ENCODE results near the gene RIPOR3. TPM values are rescaled to one million over a fixed set of nuclear protein-coding genes. Genes with fewer than 3 reads are reported as not detected.

RIPOR3 gene
- total and polyA plus RNA-seq, 4 donors: 5.6 to 90.3 (median 16.3) TPM

GRCh38 chr20:50730765-50731054 is 39.4 kb upstream of the RIPOR3 start:
- WGBS: under 1% methylated on average over 35 of the region's 35 CpGs
- Histone ChIP-seq H3K4me1 (ENCODE audit: control insufficient read depth in 4 of 4, insufficient read depth in 4 of 4, low read length in 3 of 4) (peaks cover 15 to 69% (median 37%) of the 10 kb centered on the region in 4 donors), H3K9me3 (ENCODE audit: control insufficient read depth in 4 of 4, low read length in 3 of 4) (no peaks in the 10 kb centered on the region), H3K4me3 (ENCODE audit: low read depth in 1 of 3, low read length in 3 of 3) (peak overlapping the region; percentile 48 to 89 (median 80)), H3K27me3 (ENCODE audit: control insufficient read depth in 4 of 4, insufficient read depth in 4 of 4, low read length in 3 of 4) (no peaks in the 10 kb centered on the region), H3K27ac (ENCODE audit: low read depth in 1 of 2, low read length in 2 of 2) (peak overlapping the region; percentile 36 to 91), H3K9ac (ENCODE audit: low read depth in 1 of 2, low read length in 2 of 2) (peak overlapping the region in 1 of 2 donors; percentile 59), H3K36me3 (ENCODE audit: control insufficient read depth in 4 of 4, insufficient read depth in 3 of 4, low read depth in 1 of 4, low read length in 3 of 4) (no peaks in the 10 kb centered on the region)
- TF ChIP-seq, protein P1, sequence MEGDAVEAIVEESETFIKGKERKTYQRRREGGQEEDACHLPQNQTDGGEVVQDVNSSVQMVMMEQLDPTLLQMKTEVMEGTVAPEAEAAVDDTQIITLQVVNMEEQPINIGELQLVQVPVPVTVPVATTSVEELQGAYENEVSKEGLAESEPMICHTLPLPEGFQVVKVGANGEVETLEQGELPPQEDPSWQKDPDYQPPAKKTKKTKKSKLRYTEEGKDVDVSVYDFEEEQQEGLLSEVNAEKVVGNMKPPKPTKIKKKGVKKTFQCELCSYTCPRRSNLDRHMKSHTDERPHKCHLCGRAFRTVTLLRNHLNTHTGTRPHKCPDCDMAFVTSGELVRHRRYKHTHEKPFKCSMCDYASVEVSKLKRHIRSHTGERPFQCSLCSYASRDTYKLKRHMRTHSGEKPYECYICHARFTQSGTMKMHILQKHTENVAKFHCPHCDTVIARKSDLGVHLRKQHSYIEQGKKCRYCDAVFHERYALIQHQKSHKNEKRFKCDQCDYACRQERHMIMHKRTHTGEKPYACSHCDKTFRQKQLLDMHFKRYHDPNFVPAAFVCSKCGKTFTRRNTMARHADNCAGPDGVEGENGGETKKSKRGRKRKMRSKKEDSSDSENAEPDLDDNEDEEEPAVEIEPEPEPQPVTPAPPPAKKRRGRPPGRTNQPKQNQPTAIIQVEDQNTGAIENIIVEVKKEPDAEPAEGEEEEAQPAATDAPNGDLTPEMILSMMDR (IDR thresholded peaks at IDR 0.05; ENCODE audit: low read depth, low read length, missing input control): no peak
- TF ChIP-seq FOXA1 (IDR thresholded peaks at IDR 0.05) (no peak), HNF4G (IDR thresholded peaks at IDR 0.05) (no peak), EGR1 (IDR thresholded peaks at IDR 0.05; ENCODE audit: low read depth in 2 of 2) (no peak), MAX (IDR thresholded peaks at IDR 0.05) (no peak), FOXA2 (IDR thresholded peaks at IDR 0.05) (no peak), SP1 (IDR thresholded peaks at IDR 0.05) (no peak), RXRA (IDR thresholded peaks at IDR 0.05) (no peak), YY1 (IDR thresholded peaks at IDR 0.05) (no peak), NR2F2 (IDR thresholded peaks at IDR 0.05) (no peak), HNF4A (conservative IDR thresholded peaks at IDR 0.05) (no peak), TAF1 (conservative IDR thresholded peaks at IDR 0.05) (no peak), JUND (IDR thresholded peaks at IDR 0.05) (no peak)
- TF ChIP-seq, protein P2, sequence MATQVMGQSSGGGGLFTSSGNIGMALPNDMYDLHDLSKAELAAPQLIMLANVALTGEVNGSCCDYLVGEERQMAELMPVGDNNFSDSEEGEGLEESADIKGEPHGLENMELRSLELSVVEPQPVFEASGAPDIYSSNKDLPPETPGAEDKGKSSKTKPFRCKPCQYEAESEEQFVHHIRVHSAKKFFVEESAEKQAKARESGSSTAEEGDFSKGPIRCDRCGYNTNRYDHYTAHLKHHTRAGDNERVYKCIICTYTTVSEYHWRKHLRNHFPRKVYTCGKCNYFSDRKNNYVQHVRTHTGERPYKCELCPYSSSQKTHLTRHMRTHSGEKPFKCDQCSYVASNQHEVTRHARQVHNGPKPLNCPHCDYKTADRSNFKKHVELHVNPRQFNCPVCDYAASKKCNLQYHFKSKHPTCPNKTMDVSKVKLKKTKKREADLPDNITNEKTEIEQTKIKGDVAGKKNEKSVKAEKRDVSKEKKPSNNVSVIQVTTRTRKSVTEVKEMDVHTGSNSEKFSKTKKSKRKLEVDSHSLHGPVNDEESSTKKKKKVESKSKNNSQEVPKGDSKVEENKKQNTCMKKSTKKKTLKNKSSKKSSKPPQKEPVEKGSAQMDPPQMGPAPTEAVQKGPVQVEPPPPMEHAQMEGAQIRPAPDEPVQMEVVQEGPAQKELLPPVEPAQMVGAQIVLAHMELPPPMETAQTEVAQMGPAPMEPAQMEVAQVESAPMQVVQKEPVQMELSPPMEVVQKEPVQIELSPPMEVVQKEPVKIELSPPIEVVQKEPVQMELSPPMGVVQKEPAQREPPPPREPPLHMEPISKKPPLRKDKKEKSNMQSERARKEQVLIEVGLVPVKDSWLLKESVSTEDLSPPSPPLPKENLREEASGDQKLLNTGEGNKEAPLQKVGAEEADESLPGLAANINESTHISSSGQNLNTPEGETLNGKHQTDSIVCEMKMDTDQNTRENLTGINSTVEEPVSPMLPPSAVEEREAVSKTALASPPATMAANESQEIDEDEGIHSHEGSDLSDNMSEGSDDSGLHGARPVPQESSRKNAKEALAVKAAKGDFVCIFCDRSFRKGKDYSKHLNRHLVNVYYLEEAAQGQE (IDR thresholded peaks at IDR 0.05): no peak
- TF ChIP-seq, protein P3, sequence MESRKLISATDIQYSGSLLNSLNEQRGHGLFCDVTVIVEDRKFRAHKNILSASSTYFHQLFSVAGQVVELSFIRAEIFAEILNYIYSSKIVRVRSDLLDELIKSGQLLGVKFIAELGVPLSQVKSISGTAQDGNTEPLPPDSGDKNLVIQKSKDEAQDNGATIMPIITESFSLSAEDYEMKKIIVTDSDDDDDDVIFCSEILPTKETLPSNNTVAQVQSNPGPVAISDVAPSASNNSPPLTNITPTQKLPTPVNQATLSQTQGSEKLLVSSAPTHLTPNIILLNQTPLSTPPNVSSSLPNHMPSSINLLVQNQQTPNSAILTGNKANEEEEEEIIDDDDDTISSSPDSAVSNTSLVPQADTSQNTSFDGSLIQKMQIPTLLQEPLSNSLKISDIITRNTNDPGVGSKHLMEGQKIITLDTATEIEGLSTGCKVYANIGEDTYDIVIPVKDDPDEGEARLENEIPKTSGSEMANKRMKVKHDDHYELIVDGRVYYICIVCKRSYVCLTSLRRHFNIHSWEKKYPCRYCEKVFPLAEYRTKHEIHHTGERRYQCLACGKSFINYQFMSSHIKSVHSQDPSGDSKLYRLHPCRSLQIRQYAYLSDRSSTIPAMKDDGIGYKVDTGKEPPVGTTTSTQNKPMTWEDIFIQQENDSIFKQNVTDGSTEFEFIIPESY (IDR thresholded peaks at IDR 0.05): no peak
- TF ChIP-seq, protein P4, sequence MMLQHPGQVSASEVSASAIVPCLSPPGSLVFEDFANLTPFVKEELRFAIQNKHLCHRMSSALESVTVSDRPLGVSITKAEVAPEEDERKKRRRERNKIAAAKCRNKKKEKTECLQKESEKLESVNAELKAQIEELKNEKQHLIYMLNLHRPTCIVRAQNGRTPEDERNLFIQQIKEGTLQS (IDR thresholded peaks at IDR 0.05): no peak
- no peak for DNase-seq (ENCODE audit: low spot score)

All from liver (tissue), 9 donors.